NCI-H146 treated with DMSO at 0.1 percent for 48 hours (cell line): ENCODE measurements around the gene NBAS.

Experiments
- DNase-seq: peaks from one replicate; lab custom pipeline; 2025; ENCODE audit not compliant: unreplicated experiment; lab: John Stamatoyannopoulos, UW

The NBAS gene

DNA sequence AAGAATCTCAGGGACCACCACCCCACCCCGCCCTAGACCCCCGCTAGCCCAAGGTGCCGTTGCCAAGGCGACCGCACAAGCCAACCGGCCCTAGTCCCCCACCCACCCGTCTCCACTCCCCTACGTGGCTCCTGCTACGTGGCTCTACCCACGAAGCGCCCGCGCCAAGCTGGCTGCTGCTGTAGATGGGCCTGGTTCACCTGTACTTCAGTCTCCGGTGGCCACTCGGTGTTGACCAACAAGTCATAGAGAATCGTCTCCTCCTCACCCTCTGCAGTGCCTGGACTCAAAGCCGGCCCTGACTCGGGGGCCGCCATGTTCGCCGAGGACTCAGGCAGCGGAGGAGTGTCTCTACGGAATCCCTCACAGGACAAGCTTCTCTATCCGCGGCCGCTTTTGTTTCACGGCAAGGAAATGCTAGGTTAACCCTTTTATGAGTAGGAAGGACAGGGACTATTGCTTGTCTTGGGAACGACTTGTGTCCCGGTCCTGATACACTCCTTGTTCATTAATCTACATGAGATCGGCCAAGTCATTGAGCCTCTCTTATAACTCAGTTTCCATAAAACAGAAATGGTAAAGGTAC, at the start of gene NBAS:
Gene NBAS (minus strand): TSS at position 347 of the 586 bp plus-strand sequence. CDS start 30 bp downstream, at position 317.
- DNase-seq: peak; percentile 83

DNA sequence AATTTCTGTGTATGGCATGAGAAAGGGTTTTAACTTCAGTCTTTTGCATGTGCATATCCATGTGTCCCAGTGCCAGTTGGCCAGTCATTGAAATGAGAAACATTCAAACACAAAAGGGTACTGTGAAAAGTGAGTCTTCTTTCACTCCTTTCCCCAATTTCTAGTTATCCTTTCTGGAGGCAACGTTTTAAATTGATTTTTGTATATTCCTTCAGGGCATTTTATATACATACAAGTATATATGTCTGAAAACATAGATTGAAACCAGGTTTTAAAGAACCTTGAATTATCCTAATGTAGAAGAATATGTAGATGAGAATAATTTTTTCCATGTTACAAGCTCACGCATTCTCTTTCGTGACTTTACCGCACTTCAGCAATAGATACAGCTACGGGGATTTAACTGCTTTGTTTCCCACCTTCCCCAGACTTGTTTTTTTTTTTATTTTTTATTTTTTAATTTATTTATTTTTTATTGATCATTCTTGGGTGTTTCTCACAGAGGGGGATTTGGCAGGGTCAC, 49.4 kb upstream of the NBAS start:
- DNase-seq: no peak

DNA sequence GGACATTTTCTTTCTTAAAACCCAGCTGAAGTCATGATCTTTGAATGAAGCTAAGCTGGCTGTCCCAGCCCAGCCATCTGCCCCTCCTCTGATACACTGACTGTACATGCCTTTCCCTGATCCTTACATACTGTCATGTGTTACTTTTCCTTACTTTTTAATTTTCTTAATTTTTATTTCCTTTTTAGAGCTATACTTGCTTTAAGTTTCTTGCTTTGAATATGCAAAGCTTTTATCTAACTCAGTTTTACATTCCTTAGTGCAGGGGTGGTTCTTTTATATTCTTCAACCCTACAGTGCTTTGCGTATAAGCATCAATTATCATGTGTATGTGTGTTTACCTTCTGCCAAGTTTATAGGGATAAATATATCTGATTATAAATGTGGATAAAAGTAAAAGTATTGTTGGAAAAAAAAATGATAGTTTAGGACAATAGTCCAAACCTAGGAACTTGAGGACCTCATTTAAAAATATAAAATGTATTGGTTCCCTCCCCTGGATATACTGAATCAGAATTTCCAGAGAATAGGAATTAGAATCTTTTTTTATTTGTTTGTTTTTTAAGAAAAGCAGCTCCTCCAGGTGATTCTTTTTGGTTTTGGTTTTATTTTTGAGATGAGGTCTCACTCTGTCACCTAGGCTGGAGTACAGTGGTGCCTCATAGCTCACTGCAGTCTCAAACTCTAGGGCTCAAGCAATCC, 48.4 kb upstream of the NBAS start:
- no peak for DNase-seq

DNA sequence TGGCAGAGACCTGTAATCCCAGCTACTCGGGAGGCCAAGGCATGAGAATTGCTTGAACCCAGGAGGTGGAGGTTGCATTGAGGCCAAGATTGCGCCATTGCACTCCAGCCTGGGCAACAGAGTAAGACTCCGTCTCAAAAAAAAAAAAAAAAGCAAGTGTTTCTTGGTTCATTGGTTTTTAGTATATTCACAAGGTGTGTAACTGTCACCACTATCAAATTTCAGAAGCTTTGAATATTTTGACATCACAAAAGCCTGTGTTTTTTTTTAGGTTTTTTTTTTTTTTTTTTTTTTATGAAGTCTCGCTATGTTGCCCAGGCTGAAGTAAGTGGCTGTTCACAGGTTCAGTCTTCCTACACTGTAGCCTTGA, 47.2 kb upstream of the NBAS start:
- no peak for DNase-seq

DNA sequence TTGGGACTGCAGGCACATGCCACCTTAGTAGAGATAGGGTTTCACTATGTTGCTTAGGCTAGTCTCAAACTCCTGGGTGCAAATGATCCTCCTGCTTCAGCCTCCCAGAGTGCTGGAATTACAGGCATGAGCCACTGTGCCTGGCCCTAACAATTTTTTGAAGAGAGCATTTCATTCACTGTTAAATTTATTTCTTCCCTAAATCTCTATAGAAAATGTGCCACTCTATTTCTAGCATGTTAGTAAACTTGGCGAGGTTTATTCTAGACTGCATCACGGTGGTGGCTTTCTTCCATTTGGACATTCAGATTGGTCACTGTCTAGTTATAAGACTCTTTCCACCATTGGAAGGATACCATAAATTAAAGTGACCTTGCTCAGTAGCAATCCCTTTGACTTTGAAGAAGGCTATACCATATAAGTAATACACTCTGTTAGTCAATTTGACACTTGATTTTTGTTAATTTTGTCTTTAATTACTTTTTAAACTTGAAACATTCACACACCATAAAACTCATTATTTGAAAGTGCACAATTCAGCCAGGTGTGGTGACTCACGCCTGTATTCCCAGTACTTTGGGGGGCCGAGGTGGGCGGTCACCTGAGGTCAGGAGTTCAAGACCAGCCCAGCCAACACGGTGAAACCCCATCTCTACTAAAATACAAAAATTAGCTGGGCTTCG, 46.7 kb upstream of the NBAS start:
- DNase-seq: no peak

DNA sequence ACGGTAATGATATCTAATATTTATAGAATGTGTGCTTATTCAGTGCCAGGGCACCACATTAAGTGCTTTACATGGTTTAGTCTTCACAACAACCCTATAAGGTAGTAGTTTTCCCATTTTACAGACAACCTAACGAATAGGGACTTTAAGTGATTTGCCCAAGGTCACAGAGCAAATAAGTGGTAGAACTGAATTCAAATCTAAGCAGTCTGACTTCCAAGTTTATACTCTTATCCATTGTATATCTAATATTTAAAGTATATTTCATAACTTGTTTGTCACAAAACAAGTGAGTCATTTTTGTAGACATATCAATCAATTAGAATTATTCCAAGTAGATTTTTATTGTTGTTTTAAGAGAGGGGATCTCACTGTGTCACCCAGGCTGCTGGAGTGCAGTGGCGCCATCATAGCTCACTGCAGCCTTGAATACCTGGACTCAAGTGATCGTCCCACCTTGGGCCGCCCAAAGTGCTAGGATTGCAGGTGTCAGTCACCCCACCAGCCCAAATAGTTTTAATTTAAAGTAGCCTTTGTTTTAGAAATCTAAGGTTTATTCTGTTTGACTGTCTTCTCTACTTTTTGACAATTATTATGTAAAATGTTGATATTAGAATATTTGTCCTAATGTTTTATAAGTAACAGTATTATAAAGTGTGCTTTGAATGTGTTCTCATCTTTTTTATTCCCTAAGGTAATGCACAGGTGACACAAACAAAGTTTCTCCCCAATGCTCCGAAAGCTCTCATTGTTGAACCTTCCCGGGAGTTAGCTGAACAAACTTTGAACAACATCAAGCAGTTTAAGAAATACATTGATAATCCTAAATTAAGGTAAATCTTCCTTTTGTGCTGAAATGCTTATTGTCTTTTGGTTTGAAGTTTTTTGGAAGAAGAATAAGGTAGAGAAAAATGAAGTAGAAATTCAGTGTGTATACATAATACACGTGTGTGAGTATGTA, 45.6 kb upstream of the NBAS start:
- no peak for DNase-seq

DNA sequence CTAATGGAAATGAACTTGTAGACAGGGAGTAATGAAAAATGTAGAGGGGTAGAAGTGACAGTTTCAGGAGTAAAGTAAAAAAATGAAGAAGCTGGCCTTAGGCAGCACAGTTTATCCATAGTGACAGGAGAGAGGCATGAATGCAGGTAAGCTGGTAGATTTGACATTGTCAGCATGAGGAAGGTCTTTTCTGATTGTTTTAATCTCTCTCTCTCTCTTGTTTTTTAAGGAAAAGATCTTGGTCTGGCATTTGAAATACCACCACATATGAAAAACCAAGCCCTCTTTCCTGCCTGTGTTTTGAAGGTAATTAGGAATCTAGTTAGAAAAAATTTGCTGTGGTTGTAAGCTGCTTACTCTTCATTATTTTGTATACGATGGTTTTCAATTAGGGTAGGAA, 44.6 kb upstream of the NBAS start:
- DNase-seq: no peak

DNA sequence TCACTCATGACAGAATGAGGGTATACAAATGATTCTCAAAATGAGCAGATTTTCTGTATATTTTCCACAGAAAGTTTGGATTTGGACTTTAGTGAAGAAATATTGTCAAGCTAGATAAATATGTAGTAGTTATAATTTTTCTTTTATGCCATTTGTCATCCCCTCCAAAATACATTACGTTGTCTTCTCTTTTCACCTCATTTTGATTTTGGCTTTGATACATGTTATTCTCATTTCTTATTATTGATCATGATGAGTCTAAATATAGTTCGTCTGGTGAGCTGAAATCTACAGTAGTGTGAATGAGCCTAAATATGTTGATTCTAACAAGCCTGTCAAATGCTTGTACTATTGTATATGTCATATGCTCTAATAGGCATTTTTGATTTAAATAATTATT, 42.8 kb upstream of the NBAS start:
- no peak for DNase-seq

DNA sequence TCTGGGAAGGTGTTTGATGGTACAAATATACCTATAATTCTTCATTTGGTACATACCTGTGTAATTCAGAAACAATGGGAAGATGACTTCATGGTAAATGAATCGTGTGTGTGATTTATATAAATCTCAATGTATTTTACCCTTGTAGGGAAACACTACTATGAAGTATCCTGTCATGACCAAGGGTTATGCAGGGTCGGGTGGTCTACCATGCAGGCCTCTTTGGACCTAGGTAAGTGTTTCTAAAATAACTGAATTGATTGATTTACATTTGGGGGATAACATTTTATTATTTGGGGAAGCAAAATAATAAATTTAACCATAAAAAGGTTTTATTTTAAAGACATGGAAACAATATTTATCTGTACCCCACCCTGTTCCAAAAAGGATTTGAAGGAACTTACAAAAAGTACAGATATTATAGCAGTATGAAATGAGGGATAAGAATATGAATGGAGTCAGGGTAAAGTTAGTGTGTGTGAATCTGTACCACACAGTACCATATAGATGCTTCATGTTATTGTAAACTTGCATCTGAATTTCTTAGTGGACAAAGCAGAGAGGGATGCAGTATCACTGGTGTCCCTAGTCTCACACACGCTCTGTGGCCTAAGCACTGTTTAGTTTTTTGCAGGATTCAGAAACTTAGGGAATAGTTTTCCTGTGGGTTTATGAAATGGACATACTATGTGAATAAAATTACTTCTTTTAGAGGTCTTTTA, 42.1 kb upstream of the NBAS start:
- DNase-seq: no peak

DNA sequence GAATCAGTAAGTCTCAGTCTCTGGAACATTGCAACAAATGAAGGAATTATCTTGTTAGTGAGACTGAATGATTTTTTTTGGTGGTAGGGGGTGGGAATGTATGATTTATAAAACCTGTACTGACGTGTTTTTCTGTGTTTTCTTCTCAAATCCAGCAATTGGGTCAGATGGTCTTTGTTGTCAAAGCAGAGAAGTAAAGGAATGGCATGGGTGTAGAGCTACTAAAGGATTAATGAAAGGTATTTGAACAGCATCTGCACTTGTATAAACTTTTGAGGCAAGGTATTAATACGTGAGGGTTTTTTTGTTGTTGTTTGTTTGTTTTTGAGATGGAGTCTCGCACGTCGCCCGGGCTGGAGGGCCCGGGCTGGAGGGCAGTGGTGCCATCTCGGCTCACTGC, 41.3 kb upstream of the NBAS start:
- DNase-seq: no peak

DNA sequence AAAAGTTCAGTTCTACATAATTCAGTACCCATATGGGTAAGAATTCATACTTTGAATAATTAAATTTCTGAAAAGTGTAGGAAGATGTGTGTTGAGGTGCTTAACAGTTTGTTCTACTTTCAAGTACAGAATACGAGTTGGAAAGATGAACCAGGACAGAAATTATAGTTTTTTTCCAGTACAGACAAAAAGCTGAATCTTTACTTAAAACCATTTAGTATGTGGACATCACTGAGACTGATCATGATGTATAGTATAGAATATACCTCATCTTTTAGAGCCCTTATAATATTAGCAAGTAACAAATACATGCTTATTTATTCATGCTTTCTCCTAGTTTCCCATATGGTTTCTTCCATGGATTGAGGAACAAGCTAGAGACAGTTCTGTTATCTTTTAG, 40.5 kb upstream of the NBAS start:
- no peak for DNase-seq

DNA sequence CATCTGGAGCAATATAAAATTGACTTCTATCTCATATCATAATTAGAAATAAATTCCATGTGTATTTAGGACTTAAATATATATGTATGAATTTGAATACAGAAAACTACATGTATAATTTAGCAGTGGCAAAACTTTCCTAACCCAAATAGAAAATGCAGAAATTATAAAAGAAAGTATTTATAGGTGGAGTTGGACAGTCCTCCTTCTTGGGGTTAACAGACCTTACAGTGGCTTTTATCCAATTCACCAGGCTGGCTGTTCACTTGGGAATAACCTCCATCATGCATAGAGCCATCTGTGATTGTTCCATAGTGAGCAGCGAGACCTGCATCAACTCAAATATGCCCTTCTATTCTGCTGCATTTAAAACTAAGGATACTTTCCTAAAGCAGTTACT, 38.9 kb upstream of the NBAS start:
- DNase-seq: no peak

DNA sequence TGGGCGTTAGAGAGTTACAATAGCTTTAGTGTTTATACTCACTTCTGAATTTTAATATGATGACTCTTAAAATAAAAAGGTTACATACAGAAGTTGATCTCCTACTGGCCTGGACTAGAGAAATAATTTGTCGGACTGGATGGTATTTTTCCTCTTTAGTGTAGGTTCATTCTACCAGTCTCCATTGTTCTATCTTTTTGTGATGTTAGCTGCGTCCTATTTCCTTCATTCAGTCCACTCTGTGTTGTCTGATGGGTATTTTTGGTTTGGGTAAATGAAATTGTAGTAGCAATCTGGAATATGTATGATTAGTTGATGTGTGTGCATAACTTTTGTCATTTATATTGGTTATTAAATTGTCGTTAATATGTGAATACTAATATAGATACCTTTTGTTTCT, 35.8 kb upstream of the NBAS start:
- DNase-seq: no peak

DNA sequence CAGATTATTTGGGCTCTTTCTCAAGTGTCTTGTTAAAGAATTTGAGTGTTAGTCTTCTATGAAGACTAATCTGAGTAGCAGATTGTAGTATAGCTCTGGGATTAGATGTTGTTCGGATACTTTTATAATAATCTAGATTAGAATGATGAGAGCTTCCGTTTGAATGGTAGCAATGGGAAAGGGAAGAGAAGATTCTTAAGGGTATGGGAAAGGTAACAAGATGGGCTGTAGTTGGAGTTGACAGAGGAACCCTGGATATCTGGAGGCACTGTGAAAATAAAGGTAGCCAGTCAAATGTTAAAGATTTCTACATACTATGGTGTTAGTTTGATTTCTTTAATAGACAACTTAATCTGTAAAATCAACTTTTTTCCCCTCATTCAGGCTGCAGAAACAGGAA, 35.2 kb upstream of the NBAS start:
- DNase-seq: no peak

DNA sequence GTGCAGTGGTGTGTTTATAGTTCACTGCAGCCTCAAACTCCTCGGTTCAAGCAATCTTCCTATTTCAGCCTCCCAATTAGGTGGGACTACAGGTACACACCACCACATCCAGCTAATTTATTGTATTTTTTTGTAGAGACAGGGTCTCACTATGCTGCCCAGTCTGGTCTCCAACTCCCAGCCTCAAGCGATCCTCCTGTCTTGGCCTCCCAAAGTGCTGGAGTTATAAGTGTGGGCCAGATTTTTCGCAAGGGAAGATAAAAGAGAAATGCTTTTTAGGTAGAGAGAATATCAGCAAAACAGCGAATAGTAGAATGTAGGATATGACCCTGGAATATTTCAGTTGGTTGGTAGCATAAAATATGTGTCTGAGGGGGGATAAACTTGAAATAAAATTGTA, 34.8 kb upstream of the NBAS start:
- DNase-seq: no peak

DNA sequence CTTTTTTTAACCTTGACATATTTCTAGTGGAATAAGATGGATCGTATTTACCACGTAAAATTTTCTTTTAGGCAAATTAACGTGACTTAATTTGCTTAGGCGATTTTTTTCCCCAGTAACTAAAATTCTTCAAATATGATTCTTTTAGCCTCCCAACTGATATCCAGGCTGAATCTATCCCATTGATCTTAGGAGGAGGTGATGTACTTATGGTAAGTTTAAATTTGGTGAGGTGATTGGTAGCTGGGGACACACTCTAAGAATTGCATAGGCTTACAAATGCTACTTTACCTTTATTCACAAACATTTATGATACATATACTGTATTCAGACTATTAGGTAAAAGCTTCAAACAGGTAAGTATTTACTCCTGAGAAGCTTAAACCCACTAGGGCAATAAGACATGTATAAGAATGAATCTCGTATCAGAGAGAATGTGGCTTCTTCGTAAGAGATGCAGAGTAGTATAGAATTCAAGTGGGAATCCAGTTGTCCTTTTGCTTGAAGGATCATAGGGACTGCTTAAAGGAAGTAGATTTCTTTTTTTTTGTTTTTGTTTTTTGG, 34.3 kb upstream of the NBAS start:
- DNase-seq: no peak

DNA sequence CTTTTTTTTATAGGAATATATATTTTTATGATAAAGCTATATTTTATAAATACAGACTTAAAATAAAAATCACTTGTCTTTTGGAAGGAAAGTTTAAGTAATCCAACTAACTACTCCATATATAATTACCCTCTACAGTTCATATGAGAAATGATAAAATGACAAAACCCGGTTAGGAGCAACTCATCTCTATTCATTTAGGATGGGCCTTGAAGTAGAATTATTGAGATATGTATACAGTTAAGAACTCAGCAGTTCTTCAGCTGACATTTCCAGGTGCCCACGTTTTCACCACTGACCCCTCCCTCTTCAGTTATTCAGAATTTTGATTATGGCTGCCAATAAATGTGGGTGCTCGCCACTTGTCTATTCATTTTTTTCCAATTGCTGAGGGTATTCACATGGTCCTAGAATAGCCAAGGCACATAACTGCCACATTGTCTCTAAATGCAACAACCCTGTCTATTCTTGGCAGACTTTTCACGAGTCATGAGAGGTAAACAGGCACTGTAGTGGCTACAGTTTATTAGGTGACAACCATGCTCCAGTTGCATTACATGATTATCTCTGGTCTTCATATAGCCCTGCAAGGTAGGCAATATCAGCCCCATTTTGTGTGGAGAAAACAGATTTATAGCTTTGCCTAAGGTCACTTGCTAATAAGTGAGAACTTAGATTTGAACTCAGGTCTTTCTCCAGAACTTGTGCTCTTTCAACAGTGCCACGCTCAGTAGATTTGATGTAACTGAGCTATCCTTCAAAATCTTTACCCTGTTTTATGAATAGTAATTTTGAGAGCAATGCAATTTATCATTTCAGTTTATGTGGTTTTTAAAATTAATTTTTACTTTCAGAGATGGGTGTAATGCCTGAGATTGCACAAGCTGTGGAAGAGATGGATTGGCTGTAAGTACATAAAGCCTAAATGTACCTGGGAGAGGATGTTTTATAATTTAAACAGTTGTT, 33.4 kb upstream of the NBAS start:
- no peak for DNase-seq

DNA sequence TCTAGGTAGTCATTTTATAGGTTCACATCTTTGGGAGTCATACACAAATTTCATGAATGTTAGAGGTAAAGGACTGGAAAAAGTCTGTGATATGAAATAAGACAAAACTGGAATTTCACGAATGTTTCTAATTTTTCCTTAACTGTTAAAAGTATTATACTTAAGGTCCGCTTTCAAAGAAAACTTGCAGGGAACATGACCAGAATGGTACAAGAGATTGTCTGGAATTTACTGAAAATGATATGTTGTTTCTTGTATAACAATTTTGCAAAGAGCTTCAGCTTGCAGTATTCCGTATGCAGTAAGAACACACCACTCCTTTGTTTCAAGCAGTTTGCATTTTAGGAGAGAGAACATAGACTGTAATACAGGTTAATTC, 32.2 kb upstream of the NBAS start:
- DNase-seq: no peak
